ENCODE measurements around the gene JAZF1.

JAZF1 gene

DNA sequence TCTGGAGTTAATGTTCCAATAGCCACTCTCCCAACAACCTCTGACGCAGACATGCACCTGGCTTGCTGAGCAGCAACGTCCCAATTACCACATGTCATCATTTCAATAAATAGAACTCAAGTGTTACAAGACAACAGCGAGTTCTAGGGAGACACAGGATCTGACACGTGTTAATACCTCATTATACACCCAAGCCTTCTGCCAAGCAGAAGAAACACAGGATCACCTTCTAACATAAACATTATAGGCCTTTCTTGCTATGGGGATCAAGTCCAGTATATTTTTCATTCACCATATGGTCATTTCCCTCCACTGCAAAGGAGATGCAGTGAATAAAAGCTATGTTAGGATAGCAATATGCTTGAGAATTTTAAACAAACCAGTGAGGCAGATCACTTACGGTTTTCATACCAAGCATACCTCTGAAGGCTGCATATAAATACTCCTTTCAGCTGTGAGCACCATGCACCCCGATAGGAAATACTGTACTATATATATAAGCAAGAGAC, 74.2 kb downstream of the JAZF1 start:
- DNase-seq (ENCODE audit: low read depth in 3 of 3): no peak

DNA sequence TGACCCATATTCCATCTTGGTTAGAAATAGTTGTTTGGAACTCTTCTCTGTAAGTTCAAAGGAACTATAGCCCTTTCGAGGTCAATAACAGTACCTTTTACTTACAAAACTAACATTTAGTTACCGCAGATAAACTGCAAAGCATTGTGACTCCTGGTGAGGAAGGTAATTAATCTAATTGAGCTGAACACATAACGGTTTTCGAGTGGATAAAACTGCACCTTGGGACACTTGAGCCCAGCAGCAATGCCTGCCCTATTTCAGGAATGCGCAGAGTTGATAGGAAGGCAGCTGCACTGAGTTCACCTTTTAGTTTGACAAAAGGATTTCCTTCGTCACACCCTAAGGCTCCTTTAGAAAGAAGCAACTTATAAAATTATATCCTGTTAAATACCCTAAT, 75.4 kb downstream of the JAZF1 start:
- no peak for DNase-seq (ENCODE audit: low read depth in 3 of 3)

DNA sequence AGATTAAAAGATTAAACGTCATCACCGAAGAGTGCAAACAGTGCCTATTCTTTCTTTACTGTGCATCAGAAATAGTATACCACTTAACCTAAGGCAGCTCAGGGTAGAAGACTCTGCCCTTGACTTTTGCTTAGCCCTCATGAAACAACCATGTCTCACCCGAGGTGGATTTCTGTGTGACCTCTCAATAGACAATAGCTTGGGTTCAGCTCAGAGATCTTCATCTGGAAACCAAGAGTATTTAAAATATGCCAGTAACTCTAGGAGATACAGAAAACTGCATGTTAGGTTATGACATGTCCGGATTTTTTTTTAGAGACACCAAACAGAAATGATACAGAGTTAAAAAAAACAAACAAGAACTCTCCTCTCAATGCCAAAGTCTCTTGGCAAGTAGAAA, 75.8 kb downstream of the JAZF1 start:
- no peak for DNase-seq (ENCODE audit: low read depth in 3 of 3)

DNA sequence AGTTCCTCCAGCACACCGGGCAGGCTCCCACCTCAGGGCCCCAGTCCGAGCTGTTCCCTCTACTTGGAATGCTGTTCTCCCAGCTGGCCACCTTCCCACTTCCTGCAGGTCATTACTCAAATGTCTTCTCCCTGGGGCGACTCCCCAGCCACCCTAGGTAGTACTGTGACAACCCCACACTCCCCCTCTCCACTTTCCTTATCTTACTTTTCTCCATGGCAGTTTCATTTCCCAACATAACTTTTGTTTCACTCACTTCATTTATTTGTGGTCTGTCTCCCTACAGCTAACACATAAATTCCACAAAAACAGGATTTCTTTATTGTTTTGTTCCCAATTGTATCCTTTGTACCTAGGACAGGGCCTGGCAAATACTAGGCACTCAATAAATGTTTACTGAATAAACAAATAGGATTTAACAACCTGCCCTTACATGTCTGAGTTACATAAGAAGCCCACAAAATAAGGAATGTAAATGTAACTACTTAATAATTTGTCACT, 76.5 kb downstream of the JAZF1 start:
- no peak for DNase-seq (ENCODE audit: low read depth in 3 of 3)

DNA sequence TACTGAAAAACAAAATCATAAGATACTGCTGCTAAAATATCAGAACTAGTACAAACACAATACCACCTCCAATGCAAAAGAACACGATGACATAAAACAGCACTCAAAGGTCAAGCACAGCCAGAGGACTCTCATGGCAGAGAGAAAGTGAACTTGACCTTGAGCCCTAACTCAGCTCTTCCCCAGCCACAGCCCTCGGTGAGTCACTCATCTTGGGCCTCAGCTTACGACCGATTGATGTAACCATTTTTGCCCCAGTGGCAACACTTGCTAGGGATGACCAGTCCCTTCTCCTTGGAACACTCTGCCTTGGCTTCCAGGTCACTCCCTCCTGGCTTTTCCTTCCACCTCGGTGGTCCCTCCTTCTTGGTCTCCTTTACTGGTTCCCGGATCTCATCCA, 77.8 kb downstream of the JAZF1 start:
- DNase-seq (ENCODE audit: low read depth in 3 of 3): no peak

DNA sequence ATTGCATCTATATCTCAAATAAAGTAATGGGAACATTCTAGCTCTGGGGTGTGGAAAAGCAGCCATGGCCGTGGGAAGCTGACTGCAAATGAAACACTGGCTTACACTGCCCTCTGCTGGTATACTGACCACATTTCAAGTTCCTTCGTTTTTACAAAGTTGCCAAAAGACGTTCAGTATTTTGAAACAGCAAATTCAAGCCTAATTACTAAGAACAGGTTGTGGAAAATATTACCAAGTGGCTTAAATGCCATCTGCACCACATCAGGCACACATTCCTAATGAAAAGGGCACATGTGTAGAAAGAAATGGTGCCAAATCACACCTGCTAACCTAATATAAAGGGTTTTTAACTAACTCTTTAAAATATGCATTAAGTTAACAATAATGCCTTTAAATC, 83.9 kb downstream of the JAZF1 start:
- DNase-seq (ENCODE audit: low read depth in 3 of 3): peak in 2 of 3 experiments; percentile 3 to 40

DNA sequence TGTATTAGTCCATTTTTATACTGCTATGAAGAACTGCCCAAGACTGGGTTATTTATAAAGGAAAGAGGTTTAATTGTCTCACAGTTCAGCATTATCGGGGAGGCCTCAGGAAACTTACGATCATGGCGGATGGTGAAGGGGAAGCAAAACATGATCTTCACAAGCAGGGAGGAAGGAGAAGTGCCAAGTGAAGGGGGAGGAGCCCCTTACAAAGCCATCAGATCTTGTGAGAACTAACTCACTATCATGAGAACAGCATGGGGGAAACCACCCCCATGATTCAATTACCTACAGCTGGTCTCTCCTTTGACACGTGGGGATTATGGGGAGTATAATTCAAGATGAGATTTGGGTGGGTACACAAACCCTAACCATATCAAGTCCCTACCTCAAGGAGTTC, 85.4 kb downstream of the JAZF1 start:
- DNase-seq (ENCODE audit: low read depth in 3 of 3): no peak

DNA sequence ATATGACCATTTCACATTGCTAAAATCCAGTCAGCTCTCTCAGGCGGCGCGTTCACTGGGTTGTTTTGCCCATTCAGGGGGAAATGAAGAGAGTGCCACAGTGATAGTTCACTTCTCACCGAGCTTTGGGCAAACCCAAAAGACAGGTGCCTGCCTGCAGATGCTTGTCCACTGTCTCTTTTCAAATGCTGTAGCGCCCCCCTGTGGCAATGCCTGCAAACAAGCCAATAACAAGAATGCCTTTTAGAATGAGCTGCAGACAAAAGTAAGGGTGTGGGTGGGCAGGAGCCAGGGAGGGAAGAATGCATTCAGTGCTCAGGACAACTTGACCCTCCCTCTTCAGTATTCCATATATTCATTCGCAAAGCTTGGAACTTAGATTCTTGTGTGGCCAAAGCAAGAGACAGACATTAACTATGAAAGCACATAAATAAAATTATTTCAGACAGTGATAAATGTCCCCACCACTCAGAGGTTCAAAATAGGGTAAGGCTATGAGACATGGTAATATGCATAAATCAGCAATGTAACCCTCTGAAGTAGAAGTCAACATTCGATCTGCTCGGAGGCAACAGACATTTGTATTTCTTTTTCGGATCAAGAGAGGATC, 86.9 kb downstream of the JAZF1 start:
- peak; percentile 5 to 29 (median 14) for DNase-seq (ENCODE audit: low read depth in 3 of 3)

DNA sequence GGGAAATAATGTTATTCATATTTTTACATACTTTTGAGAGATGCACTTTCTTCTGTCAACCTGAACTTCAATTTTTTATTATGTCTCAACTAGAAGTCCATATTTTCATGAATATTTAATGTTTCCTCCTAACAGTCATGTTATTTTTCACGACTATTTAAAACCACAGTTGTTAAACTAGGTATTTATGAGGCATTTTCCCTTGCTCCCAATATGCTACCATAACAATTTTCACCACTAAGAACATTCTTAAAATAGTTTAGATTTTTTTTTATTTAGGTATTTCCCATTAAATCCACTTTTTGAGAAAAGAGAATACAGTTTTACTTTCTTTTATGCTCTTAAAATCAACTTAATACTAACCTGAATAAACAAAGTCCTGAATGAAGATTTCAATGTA, 89.4 kb downstream of the JAZF1 start:
- DNase-seq (ENCODE audit: low read depth in 3 of 3): no peak

DNA sequence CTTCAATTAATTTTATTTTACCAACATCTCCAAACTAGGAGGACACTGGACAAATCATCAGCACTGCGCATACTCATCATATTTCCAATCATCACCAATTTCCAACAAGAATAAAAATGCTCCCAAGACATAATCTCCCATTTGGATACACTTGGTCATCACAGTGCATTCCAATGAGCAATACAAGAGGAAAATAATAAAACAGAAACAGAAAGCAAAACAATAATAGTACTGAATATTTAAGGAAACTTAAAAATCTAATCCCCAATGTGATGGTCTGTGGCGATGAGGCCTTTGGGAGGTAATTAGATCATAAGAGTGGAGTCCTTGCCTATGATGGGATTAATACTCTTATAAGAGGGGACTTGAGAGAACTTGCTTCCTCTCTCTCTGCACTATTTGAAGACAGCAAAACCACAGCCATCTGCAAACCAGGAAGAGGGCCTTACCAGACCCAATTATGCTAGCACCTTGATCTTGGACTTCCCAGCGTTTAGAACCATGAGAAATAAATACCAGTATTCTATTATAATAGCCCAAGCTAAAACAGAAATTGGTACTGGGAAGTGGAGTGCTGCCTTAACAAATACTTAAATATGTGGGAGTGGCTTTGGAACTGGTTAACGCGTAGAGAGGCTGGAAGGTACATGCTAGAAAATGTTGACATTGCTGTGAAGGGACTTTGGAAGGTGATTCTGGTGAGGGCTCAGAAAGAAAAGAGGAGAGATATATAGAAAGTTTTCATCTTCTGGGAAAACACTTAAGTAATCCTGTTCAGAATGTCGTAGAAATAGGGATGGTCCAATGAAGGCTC, 91.5 kb downstream of the JAZF1 start:
- DNase-seq (ENCODE audit: low read depth in 3 of 3): no peak

DNA sequence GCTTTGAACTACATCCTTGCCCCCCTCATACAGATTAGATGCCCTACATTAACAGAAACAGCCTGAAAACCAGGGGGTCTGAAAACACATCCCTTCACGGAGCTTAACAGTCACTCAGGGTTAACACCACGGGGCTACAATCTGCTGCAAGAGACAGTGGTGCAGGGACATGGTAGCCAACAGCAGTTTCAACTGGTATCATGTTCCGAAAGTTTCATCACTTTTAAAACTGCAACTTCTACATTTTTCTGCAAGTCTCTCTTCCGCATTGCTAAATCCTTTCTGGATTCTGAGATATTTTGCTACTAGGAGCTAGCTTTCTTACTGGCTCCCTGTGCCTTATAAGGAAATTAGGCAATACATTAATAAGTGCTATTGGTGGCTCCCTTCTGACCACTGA, 92.6 kb downstream of the JAZF1 start:
- DNase-seq (ENCODE audit: low read depth in 3 of 3): no peak

DNA sequence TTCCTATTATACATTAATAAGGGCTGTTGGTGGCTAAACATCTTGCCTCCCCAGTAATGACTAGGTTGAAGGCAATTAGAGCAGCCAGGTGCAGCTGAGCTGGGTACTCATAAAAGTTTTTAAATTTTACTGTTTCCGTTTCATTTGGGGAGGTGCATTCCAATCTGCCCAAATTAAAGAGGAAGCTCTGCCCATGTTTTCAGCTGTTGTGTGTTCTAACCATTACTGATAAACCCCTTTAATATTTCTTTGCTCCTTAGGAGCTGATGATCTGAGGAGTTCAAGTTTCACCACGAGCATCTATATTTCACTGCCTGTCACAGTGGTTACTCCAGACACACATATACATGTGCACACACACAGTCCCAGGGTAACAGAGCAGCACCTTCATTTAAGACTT, 94.4 kb downstream of the JAZF1 start:
- DNase-seq (ENCODE audit: low read depth in 3 of 3): no peak

DNA sequence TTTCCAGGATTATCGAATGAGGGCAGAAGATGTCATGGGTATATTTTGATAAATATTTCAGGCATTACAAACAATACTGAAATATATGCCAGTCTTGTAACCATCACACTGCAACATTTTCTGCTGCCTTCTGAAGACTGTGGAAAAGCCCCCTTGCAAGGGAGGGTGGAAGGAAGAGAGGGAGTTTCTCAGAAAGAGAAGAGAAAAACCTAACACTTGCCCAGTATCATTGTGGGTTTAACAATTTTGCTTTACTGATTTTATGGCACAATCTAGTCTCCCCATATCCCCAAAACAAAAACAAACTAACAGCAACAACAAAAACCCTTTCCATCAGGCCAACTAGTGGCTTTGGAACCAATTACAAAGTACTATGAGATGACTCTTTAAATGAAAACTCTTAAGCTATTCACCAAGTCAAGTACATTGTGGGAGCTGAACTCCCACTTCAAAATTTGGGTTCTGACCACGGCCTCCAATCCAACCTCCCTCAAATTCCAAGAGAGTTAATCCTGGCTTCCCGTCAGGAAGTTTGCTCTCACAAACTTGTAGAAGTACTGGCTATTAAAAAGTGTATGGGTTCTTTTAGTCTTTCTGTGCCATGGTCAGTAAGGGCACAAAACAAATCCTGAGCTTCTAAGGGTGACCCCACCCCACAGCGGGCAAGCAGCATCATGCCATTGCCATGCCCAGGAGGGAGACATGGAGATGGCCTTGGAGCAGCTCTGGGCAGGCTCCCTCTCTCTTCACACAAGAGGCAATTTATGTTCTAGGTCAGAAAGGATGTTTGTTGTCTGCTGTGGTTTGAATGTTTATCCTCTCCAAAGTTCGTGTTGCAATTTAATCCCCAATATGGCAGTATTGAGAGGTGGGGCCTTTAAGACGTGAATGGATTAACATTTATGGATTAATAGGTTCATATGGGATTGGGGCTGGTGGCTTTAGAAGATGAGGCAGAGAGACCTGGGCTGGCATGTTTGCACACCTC, 96.3 kb downstream of the JAZF1 start:
- DNase-seq (ENCODE audit: low read depth in 3 of 3): no peak

DNA sequence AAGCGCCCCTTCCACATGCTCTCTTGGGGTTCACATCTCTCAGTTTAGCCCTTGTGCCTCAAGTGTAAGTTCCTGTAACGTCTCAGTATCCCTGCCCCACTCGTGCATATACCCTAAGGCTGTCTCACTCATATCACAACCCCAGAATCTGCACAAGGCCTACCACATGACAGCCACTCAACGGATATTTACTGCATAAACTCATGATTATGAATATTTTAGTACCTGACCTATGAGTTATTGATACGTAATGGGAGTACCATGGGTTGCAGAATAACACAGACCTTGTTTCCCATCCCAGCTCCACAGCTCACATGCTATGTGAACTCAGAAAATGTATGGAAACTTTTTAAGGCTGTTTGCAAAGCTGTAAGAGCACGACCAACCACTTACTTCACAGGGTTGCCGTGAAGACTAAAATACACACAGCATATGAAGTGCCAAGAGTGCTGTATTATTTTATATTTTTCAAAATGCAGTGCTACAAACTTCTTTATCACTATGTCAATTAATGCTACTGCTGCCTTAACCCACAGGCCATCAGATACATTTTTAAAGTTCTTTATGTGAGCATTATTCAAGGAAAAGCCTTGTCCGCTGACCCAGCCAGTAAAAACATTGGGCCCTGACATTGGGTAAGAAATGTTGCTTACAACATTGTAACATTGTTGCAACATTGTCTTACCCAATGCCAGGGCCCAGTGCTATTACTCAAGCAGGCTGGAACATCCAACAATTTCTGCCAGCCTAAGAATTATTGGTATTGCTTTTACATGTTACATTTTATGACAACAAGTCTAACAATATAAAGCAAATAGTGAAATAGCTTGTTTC, 97.2 kb downstream of the JAZF1 start:
- DNase-seq (ENCODE audit: low read depth in 3 of 3): no peak

DNA sequence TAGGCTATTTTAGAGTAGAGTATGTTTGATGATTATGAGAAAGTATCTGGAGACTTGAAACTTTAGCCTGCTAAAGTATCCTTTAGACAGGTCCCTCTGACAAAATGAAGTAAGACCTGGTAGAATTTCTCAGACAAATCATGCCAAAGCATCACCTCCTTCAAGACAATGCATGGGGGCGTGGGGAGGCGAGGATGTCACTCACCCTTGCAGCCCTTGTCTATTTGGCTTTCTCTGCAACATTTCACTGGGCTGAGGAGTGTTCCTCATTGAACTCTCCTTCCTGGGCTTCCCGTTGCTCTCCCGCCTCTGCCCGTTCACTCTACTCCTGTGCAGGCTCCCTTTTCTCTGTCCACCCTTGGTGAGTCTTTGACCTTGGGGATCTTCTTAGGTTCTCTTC, 98.5 kb downstream of the JAZF1 start:
- no peak for DNase-seq (ENCODE audit: low read depth in 3 of 3)

DNA sequence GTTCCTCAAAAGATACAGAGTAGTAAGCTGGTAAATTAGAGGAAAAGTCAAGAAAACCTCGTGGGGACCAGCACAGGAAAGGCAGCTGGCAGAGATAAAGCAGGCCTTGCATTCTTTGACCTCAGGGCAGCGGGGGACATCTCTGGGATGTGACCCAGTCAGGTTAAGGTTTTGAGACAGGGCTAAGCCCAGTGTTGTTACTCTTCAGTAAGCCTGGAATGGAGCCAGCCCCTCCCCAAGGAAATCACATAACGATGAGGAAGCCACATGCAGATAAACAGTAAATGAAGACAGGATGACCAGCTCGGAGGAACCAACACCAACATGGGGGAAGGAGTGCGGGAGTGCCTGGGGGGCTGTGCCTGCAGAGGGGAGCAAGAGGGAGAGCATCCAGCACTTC, 99.6 kb downstream of the JAZF1 start:
- DNase-seq (ENCODE audit: low read depth in 3 of 3): no peak

DNA sequence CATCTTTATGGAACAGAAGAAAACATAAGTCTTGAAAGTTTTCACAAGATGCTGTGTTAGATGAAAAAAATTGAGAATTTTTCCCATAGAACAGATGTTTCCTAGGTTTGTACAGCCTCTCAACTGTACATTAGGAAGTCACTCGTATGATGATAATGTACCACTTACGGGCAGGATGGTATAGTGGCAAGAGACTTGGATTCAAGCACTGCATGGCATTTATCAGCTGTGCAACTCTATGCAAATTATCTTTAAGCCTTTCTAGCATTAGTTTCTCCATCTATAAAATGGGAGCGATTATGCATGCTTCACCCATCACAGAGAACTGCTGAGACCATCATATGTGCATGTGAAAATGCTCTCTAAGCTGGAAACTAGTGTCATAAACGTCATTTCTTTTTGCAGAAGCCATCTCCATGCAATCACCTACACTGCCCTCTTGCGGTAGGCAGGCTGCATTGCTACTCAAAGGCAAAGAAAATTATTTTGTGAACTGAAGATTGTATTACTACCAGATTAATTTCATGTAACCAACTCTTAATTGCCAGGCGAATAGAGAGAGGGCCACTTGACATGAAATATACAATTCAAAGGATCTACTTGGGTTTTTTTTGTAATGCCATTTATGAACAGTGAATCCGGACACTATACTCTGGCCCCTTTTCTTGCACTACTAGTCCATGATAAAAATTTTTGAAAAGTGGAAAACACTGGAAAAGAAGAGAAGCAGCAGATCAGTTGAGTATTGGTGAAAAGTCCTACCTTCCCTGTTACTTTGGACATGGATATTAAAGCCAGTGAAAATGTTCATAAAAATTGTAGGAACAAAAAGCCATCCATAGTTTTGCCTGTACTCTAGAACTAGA, 102.3 kb downstream of the JAZF1 start:
- DNase-seq (ENCODE audit: low read depth in 3 of 3): peak in 1 of 3 experiments; percentile 21

DNA sequence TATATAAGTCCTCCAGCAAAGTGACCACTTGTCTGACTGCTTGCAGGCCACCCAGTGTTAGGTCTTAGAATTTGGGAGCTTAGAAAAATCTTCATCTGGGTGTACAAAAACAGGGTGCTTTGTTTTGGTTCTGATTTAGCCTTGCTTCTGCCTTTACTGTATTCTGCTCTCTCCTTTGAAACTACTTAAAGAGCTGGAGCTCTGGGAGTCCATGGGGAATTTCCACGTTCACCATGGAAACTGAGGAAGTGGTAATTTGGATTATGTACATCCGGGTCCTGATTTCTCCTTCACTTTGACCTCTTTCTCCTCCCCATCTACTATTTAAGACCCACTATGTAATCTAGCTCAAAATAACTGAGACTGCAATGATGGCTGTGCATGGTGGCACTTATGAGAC, 103.0 kb downstream of the JAZF1 start:
- no peak for DNase-seq (ENCODE audit: low read depth in 3 of 3)

DNA sequence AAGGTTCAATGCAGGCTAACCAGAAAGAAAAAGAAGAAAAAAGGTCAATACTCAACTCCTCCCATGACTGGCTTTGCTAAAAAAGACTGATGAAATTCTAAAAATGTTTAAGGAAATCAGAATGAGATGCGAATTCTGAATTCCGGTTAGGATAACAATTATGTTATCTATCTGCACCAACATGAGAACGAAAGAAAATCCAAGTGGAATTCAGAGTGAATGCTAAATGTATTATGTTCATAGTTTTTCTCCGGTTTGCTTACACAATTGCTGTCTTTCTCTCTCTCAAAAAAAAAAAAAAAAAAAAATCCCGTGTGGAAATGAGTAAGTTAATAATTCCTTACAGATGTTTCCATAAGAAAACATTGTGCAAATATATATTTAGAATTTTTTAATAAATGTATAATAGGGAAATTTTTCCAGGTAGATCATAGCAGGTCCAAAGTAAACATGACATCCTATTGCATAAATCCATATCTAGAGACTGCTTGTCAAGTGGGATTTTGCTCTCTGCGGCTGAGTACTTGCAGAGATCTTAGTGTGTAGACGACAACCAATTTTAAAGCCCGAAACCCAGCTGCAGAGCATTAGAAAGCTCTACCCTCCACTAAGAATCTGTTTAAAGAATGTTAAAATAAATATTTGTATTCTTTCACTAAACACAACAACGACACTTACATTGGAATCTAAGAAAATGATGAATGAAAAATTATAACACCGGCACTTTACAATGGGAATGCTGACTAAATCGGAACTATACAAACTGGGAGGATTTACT, 104.0 kb downstream of the JAZF1 start:
- no peak for DNase-seq (ENCODE audit: low read depth in 3 of 3)
